HG03520 (cell line): Measurements from ENCODE around the gene ACSL3.
"Not testable (repeated sequence)": the region's sequence is repeated elsewhere in the genome, so short reads cannot be mapped to it uniquely, and the experiment has no call there.

Experiments used
- ATAC-seq: cut with Tn5 transposase; IDR thresholded peaks from one replicate; pipeline ENCODE4 v1.9.1; 2021; ENCODE audit warnings: mild to moderate bottlenecking, moderate library complexity; ENCODE audit not compliant: unreplicated experiment

The ACSL3 gene

GRCh38 chr2:222968550-222969155 lies 107.8 kb downstream of the ACSL3 start:
- ATAC-seq: no peak

- no peak for ATAC-seq
Measured at GRCh38 chr2:222969491-222969890, 108.7 kb downstream of the ACSL3 start.

DNA sequence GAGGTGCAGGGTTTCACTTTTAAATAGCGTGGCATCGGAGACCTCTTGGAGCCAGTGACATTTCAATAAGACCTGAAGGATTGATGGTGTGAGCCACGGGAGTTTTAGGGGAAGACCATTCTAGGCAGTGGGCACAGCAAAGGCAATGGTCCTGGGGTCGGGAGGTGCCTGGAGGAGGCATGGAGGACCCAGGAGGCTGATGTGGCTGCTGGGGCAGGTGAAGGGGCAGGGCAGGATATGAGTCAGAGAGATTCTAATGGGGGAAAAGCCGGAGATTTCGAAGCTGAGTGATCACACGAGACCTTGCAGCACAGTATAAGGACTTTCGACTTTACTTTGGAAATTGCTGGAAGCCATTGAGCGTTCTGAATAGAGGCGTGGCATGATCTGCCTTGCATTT lies 111.6 kb downstream of the ACSL3 start:
- no peak for ATAC-seq

GRCh38 chr2:222973237-222973636 lies 112.4 kb downstream of the ACSL3 start:
- ATAC-seq: no peak

GRCh38 chr2:222973733-222974132 lies 112.9 kb downstream of the ACSL3 start:
- ATAC-seq: no peak

DNA sequence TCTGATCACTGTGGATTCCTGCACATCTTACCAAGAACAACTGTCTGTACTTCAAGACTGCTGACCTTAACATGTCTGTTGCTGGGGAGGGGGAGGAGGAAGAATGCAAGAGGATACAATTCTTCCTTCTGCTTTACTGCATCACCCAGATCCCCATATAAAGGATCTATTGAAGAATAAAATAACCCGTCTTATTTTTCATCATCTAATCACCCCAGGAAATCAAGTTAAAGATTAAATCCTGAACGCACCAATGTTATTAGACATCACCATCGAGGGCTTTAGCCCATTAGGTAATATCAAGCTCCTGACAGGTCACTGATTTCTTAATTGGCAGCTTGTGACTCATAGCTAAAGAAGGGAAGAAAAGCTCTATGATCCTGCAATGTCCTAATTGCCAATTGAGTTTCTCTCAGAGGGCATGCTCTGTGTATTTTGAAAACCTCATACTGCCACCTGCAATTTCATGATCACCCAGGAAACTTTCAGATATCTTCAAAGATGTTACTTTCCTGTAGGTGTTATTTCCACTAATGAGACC lies 115.8 kb downstream of the ACSL3 start:
- no peak for ATAC-seq

DNA sequence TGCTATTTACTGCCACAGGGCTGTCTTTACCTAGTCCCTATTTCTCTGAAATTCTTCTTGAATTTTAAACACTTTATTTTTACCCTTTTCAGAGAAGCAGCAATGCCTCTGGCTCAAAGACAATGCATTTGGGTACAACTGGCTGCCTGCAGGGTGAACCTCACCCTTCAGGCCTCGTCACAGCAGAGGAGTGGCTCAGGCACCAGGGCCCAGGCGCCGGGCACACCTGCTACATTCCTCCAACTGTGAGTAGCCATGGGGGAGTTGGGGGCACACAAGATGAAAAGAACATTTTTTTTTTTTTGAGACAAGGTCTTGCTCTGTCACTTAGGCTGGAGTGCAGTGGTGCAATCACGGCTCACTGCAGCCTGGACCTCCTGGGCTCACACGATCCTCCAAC lies 116.3 kb downstream of the ACSL3 start:
- no peak for ATAC-seq

- ATAC-seq: no peak
Measured at GRCh38 chr2:222978850-222979249, 118.0 kb downstream of the ACSL3 start.

DNA sequence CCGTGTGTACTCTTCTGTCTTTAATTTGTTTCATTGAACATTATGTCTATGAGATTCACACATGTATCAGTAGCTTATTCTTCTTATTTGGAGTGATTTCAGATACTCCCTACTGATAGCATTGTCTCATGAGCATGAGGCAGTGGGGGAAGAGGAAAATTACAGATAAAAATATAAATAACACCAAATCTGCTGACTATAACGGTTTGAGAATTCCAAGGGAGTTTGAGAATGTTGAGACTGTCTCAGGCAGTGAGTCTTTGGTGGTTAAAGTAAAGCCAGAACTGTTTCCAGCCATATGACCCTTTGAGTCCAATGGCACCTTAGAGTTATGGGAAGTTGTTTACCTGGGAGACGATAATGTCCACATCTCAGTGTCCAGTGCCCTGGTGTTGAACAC lies 118.6 kb downstream of the ACSL3 start:
- ATAC-seq: no peak

DNA sequence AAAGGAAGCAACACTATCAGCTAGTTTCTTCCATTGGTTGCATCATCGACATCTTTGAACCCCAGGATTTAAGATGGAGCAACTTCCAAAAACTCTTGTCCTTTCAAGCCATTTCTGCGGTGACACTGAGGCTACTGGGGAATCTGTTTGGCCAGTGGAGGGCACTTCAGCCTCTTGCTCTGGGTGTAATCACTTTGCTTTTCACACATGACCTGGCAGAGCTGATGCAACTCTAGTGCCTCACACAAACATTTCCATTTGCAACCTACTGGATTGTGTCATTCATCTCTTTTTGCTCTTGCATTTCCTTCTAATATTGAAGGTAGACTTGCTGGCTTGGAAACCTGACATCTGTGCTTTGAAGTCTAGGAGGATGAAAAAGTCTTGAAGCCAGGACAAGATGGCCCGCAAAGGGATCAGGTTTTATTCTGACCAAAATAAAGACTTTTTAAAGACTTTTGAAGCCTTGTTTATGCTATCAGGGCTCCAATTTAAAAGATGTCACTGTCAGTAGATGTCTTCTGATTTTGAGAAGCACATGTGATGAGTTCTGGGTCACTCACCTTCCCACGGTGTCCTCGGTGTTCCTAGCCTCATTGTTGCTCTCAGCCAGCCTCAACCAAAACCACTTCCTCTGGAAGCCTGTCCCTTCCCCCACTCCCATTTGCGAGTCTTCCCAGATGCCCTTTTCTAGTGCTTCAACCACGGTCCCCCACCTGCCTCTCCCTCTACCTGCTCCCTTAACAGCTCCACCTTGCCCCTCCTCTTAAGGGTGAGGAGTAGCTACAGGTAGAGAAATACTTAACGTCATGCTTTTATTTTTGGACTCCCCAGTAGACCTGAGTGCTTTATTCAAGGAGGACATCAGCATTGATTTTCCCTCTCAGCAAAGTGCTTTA lies 121.4 kb downstream of the ACSL3 start:
- no peak for ATAC-seq

DNA sequence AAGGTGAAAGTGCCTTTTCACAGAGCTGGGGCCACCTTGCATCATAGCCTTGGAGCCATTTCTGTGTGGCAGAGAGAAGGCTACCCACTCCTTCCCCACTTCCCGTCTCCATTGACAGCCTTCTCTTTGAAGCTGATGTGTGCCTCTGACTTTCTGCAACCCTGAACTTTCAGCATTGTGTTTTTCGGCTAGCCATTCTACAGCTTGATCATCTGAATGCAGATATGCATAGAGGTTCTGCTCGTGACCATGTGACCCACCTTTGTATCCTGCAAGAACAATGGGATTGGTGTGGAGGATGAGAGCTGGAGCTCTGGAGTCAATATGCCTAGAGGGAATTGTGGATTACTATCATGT lies 122.1 kb downstream of the ACSL3 start:
- no peak for ATAC-seq

GRCh38 chr2:222984908-222985307 lies 124.1 kb downstream of the ACSL3 start:
- ATAC-seq: no peak

DNA sequence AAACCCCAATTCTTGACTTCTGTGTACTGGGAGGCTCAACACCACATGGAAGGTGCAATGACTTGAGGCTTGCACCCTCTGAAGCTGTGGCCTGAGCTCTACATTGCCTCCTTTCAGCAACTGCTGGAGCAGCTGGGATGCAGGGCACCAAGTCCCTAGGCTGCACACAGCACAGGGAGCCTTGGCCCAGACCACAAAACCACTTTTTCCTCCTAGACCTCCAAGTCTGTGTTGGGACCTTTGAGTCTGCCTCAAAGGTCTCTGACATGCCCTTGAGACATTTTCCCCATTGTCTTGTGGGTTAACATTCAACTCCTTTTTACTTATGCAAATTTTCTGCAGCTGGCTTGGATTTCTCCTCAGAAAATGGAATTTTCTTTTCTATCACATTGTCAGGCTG lies 128.6 kb downstream of the ACSL3 start:
- ATAC-seq: no peak

GRCh38 chr2:222990206-222990605 lies 129.4 kb downstream of the ACSL3 start:
- not testable (repeated sequence) for ATAC-seq

- no peak for ATAC-seq
Measured at GRCh38 chr2:222992137-222992536, 131.3 kb downstream of the ACSL3 start.
